Stimulated activated CD8-positive, alpha-beta memory T cell treated with anti-CD3 and anti-CD28 coated beads, Interleukin-2, amount 100 ng/mL, for 1 hour (primary cell): ENCODE measurements around the gene MICOS13.

Experiments used
- DNase-seq, 2 donors: peaks; one replicate each; pipeline ENCODE4 v3.0.0-alpha.2; 2020; ENCODE audit warnings: low read depth in 2 of 2

Gene MICOS13

DNA sequence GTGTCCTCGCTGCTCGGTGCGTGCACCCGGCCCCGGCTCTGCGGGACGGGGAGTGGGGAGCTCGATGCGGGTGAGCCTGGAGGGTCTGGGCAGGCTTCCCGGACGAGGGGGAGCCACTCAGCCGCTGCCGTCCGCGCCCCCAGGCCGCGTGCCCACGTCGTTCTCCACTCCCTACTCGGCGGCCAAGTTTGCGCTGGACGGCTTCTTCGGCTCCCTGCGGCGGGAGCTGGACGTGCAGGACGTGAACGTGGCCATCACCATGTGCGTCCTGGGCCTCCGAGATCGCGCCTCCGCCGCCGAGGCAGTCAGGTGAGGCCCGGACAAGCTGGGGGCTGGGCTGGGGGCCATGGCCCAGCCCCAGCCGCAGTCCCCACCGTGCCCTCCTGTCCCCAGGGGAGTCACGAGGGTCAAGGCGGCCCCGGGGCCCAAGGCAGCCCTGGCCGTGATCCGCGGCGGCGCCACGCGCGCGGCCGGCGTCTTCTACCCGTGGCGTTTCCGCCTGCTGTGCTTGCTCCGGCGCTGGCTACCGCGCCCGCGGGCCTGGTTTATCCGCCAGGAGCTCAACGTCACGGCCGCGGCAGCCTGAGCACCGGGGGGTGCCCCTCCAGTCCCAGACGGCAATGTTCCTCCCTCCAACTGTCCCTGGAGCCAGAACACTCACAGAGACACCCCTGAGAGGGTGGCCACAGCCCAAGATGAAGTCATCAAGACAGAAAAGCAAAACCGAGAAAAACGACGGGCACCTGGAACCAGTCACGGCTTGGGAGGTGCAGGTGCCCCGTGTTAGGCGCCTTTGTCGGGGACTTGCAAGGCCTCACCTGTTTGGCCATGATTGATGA lies 7.3 kb upstream of the MICOS13 start:
- DNase-seq, result no peak

DNA sequence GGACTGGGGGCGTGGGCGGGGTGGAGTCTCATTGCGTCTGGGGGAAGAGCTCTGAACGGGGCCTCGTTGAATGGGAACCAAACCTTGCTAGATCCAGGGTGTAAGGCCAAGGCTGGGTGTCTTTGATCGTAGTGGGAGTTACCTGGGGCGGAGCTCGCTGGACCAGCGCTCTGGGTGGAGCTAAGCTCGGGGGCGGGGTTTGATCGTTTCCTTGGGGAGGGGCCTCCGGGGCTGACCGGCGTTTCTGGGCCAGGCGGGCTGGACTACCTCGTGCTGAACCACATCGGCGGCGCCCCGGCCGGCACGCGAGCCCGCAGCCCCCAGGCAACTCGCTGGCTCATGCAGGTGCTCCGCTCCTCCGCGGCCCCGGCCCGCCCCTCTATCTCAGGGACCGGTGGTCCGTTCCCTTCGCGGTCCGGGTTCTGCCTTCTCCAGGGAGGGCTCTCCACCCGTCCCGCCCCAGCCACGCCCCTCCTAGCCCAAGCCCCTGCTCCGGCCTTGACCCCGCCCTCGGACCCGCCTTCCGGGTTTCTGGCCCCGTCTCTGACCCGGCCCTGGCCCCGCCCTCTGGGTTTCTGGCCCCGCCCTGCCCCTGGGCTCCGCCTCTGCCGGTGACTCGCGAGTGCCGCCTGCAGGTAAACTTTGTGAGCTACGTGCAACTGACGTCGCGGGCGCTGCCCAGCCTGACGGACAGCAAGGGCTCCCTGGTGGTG lies 6.5 kb upstream of the MICOS13 start:
- DNase-seq, result peak; percentile 92 to 94

DNA sequence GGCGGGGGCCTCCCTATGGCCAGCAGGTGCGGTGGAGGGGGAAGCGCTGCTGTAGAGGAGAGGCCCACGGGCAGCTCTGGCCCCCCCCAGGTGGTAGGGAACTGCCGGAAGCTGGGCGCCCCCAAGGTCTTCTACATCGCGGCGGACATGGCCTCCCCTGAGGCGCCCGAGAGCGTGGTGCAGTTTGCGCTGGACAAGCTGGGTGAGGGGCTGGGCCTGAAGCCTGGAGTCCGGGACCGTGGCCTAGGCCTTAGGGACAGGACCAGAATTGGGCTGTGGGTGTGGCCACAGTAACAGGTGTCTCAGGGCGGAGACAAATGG lies 6.0 kb upstream of the MICOS13 start:
- no peak for DNase-seq

DNA sequence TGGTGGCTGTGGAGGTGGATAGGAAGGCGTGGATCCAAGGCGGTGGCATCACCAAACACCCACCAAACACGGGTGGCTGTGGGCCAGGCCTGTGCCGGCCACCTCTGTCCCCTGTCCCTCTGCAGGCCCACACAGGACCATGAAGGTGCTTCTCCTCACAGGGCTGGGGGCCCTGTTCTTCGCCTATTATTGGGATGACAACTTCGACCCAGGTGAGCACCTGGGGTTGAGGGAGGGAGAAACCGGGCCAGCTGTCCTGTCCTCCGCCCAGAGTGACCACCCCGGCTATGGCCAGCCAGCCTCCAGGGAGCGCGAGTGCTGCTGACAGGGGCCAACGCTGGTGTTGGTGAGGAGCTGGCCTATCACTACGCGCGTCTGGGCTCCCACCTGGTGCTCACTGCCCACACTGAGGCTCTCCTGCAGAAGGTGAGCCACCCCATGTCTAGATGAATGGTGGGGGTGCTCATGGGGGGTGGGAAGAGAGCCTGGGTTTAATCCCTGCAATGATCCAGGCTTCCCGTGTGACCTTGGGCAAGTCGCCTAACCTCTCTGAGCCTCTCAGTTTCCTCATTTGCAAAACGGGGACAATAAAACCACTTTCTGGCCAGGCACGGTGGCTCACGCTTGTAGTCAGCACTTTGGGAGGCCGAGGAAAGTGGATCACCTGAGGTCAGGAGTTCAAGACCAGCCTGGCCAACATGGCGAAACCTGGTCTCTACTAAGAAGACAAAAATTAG lies 4.5 kb upstream of the MICOS13 start:
- no peak for DNase-seq

DNA sequence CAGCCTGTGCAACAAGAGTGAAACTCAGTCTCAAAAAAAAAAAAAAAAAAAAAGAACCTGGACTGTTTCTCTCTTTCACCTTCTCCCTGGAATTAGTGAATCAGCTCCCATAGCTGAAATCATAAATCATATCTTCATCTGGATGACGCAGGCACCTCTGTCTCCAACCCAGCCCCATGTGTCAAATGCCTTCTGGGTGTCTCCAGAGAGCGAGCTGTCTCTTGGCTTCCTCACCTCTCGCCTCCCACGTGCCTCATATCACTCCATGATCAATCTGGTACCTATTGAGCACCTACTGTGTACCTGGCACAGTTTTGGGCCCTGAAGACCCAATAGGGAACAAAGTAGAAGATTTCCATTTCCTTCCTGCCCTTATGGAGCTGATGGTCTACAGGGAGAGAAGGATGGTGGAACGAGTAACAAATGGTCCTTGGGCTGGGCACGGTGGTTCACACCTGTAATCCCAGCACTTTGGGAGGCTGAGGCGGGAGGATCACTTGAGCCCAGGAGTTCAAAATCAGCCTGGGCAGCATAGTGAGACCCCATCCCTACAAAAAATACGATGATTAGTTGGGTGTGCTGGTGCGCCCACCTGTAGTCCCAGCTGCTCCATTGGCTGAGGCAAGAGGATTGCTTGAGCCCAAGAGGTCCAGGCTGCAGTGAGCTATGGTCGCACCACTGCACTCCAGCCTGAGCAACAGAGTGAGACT lies 3.0 kb upstream of the MICOS13 start:
- no peak for DNase-seq

DNA sequence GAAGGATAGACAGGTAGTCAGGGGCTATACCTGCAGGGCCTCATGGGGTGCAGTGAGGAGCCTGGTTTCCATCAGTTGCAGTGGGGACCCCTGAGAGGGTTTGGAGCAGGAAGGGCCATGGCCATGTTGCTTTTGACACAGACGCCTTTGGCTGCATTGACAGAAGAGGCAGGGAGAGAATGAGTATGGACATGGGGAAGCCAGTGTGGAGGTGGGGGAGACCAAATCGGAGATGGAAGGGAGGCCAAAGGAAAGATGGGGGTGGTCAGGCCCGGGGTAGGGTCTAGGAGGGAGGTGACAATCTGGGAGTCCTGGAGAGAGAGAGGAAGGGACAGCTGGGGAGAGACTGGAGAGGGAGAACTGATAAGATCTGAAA lies 1.8 kb upstream of the MICOS13 start:
- DNase-seq, result no peak

DNA sequence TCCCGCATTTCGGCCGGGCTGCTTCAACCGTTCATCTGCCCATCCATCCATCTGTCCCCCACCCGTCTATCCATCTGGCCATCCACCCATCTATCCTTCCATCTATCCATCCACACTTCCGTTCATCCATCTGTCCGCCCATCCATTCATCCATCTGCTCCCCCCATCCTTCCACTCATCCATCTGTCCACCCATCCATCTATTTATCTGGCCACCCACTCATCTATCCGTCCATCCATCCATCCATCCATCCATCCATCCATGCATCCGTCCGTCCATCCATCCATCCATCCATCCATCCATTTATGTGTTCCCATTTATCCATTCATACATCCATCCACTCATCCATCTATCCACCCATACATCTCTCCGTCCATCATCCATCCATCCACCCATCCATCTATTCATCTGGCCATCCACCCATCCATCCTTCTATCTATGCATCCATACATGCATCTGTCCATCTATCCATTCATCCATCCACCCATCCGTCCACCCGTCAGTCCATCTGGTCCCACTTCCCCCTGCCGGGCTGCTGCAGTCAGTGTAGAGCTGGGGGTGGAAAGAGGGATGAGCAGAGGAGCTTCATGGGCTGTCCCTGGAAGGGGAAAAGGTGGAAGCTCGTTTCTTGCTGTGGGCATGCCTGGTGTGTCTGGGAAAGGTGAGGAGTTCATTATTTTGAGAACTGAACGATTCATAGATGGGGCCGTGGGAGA lies 1.2 kb upstream of the MICOS13 start:
- DNase-seq, result no peak

DNA sequence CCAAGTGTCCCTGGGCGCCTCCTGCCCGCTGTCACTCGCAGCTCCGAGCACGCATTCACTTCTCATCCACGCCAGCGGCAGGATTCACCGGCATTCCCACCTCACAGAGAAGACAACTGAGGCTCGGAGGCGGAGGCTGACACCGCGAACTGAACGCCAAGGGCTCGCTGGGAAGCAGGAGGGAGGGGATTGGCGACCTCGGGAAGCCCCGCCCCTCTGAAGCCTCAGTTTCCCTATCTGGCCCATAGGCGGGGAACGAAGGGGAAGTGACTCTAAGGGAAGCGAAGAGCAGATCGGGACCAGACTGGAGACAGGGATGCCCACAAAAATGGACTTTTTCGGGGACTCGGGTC lies 256 bp downstream of the MICOS13 start:
- no peak for DNase-seq

DNA sequence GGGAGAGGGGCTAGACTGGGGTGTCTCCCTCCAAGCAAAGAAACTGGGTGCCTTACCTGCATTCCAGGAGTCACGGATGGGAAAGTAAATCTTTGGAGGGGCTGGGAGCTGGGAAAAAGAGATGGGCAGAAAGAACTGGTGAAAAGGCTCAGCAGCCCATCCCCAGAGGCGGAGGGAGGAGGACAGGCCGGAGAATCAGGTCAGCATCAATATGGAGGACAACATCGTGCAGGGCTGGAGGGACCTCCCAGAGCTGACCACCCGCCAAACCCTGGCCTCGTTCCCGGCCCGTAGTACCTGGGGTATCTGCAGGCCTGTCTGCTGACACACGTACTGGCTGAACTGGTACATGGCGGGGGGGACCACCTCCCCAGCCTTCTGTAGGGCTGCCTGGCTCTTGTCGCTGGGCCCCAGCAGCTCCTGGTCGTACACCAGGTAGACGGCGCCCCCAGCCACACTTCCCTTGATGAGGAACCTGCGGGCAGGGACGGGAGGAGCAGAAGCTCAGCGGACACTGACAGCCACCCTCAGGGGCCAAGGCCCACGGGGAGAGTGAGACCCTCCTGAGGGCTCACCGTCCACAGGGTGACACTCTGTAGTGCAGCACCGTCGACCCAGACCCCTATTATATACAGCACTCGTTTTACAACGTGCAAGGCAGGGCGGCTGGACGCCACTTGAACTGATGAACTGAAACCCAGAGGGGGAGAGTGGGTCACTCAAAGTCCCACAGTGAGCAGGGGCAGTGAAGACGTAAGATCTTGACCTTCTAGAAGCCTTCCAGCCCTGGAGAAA lies 830 bp downstream of the MICOS13 start:
- no peak for DNase-seq

DNA sequence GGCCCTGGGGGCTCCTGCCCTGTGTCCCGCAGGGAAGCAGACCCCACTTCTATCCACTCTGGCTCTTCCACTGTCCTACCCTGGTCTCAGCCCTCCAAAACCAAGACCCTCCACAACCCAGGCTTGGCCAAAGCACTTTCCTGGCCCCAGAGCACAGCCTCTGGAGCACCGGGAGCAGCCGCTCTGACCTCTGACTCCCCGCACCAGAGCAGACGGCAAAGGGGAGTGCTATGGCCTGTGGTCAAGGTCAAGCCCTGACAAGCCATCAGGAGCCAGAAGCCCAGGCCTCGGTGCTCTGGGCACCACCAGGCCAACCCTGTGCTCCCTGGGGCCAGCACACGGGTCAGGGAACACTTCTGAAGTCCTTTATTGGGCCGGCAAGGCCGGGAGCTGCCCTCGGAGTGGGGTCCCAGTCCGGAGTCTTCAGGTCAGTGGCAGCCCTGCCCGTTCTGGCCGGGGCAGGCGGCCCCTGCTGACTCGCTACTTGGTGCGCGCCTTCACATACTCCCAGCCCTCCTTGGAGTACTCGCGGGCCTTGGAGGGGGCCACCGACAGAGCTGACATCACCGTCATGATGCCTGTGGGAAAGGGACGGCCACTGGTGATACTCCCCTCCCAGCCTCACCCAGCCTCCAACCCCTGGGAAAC lies 2.1 kb downstream of the MICOS13 start:
- DNase-seq, result no peak

DNA sequence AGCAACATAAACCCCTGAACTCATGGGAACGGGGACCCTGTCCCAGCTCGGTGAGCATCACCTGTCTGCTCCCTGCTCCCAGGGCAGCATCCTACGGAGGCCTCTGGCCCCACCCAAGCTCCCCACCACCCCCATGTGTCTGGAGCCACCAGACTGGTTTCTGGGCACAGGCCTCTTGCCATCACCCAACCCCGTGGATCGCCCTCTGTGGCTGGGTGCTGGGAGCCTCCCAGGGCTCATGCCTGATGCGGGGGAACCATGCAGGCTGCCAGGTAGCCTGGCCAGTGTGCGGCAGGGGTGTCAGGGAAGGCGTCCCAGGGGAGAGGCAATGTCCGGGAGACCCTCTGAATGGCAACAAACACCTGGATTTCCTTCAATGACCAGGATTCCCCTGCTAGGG lies 2.7 kb downstream of the MICOS13 start:
- no peak for DNase-seq

DNA sequence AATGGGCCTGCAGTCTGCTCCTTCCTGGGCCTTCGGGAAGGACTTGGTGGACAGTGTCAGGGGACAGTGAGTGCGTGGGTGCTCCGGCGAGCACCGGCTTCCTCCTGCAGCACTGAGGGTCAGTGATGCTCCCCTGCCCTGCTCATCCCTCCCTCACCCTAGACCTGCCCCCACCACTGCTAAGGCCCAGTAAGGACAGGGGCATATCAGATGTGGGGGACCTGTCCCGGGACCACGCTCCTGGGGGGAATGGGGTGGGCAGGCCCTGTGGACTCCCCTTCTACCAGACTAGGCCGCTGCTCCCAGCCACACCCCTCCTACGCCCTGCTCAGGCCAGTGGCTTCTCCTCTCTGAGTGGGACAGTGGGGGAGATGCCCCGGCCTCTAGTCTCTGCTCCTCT lies 3.2 kb downstream of the MICOS13 start:
- DNase-seq, result no peak

DNA sequence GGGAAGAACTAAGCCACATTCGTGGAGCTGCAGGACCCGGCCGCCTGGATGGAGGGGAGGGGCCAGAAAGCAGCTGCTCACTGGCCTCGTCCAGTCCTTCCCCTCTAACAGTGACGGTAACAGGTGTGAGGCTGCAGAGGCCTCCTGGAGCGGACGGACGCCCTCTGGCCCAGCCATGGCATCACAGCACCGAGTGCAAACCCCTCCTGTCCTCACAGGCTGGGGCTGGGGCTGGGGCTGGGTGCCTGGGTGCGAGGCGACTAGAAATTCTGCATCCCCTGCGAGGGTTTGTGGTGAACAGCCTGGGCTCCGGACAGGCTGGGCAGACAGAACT lies 3.6 kb downstream of the MICOS13 start:
- no peak for DNase-seq

DNA sequence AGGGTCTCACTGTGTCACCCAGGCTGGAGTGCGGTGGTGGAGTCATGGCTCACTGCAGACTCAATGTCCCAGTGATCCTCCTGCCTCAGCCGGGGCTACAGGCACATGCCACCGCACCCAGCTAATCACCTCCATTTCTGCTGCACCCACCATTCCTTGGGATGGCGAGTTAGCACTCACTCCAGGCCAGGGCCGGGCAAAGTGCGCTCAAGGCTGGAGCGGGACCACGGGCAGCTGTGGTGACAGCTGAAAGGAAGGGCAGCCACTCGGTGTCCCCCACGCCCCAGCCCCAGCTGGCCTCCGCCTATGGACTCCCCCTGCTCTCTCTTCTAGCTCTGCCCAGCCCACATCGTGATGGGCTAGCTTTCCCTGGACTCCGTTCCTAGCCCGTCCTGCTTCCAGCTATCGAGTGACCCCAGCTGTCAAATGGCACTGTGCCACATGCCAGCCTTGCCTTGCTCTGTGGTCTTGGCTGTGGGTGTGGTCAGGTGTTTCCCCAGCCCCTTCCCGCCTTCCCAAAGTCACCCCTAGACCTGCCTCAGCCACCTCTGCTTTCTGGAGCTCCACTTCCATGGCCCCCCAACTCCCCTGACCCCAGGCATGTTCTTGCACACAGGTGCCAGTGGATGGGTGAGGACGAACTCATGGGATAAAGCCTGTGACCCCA lies 4.1 kb downstream of the MICOS13 start:
- DNase-seq, result no peak

DNA sequence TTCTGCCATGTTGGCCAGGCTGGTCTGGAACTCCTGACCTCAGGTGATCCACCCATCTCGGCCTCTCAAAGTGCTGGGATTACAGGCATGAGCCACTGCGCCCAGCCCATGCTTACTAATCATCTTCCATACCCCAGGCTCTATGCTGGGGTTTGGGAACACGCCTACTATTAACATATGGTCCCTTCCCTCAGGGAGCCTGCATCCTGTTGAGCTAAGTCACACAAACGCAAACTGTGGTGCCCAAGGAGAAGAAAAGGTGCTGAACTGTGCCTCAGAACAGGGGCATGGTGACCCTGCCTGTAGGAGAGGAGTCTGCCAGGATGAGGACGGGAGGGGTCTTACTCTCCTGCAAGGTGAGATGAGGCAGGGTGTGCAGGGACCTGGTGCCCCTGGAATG lies 5.6 kb downstream of the MICOS13 start:
- no peak for DNase-seq

DNA sequence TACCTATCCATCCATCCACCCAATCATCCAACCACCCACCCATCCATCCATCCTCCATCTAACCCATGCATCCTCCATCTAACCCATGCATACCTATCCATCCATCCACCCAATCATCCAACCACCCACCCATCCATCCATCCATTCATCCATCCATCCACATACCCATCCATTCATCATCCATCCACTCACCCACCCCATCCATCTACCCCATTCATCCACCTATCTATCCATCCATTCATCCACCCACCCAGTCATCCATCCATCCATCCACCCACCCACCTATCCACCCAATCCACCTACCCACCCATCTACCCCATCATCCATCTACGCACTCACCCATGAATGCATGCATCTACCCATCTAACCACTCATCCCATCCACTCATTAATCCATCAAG lies 6.6 kb downstream of the MICOS13 start:
- DNase-seq, result no peak

DNA sequence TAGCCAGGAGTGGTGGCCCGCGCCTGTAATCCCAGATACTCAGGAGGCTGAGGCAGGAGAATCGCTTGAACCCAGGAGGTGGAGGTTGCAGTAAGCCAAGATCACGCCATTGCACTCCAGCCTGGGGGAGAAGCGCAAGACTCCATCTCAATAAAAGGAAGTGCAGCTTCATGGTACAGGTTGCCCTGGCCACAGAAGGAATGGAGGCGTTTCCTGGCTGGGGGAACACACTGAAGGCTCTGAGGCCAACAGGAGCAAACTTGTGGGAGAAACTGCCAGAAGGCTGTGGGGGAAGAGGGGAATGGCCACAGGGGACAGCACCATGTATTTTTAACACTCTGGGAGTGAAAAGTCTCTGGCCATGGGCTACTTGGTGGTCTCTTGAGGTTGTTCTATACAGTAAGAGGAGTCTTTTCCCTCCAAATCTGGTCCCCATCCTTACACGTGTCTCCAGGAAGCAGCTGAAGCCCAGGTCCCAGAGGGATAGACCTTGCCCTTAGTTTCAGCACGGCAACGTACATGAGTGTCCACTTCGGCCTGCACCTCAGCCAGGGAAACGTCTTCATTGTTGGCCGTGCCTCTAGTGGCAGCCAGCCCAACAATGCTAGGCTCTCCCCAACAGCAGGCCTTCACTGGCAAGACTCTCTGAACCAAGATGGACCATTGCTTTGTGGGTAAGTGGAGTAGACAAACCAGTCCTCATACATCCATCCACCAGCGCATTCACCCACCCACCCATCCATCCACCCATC lies 7.4 kb downstream of the MICOS13 start:
- no peak for DNase-seq

DNA sequence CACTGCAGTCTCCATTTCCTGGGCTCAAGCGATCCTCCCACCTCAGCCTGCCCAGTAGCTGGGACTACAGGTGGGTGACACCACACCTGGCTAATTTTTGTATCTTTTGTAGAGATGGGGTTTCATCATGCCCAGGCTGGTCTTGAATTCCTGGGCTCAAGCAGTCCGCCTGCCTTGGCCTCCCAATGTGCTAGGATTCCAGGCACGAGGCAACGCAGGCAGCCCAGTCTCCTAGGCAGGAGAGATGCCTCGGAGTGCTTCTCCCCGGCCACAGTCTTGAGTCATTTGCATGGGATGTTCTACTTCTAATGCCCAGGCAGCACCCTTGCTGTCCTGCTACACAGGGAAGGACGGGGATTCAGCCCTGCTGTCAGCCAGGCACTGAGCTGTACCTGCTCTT lies 8.7 kb downstream of the MICOS13 start:
- DNase-seq, result no peak

DNA sequence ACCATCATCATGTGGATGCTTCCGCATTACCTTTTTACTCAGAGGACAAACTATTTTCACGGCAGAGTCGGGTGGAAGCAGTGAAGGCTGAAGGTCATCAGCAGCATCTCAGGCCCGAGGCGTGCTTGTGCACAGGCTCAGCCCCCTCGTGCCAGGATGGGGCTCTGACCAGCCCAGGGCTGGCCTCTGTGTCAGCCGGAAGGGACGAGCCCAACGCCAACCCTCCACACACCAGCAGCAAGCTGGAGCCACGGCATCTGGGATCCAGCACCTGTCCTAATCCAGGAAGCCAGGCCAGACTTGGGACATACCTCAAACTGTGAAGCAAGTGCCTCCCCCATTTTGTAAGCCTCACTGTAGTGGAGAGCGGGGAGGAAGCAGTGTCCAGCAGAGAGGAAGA lies 11.1 kb downstream of the MICOS13 start:
- no peak for DNase-seq
